ENCODE results near the gene OTOG. TPM values are rescaled to one million over a fixed set of nuclear protein-coding genes. Genes with fewer than 3 reads are reported as not detected.

OTOG gene
- total and polyA plus RNA-seq, 2 donors (not counting 1 experiment from before 2014, with no cell fraction given): not detected

GRCh38 chr11:17590463-17590862 is 43.4 kb downstream of the OTOG start:
- ChIA-PET POLR2A (no interaction called here), CTCF (no interaction called here)
- H3K4me2 ChIP-seq (replicated peaks; ENCODE audit: low read depth, low read length, poor library complexity, severe bottlenecking): no peak overlapping the region
- no peak overlapping the region for H3K4me3 Mint-ChIP-seq
- TF ChIP-seq, protein P1, sequence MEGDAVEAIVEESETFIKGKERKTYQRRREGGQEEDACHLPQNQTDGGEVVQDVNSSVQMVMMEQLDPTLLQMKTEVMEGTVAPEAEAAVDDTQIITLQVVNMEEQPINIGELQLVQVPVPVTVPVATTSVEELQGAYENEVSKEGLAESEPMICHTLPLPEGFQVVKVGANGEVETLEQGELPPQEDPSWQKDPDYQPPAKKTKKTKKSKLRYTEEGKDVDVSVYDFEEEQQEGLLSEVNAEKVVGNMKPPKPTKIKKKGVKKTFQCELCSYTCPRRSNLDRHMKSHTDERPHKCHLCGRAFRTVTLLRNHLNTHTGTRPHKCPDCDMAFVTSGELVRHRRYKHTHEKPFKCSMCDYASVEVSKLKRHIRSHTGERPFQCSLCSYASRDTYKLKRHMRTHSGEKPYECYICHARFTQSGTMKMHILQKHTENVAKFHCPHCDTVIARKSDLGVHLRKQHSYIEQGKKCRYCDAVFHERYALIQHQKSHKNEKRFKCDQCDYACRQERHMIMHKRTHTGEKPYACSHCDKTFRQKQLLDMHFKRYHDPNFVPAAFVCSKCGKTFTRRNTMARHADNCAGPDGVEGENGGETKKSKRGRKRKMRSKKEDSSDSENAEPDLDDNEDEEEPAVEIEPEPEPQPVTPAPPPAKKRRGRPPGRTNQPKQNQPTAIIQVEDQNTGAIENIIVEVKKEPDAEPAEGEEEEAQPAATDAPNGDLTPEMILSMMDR (IDR thresholded peaks at IDR 0.05): no peak
- TF ChIP-seq EZH2 (IDR thresholded peaks at IDR 0.05; ENCODE audit: borderline replicate concordance, insufficient read depth, low read depth, low read length, poor library complexity, severe bottlenecking): no peak
- H3K9me3 Mint-ChIP-seq (ENCODE audit: insufficient read depth): peaks cover 5% of the 10 kb centered on the region
- 96% methylated on average over 7 of the region's 7 CpGs for WGBS (ENCODE audit: insufficient coverage)
- H3K36me3 ChIP-seq (replicated peaks in 1 of 2; ENCODE audit: control extremely low read depth in 1 of 2, control insufficient read depth in 1 of 2, extremely low read depth in 1 of 2, insufficient read depth in 2 of 2, low read length in 1 of 2): no peaks in the 10 kb centered on the region
- intact Hi-C loops (cut with micrococcal nuclease): no loop called here
- H4K20me1 ChIP-seq (ENCODE audit: control insufficient read depth, insufficient read depth, low read length, poor library complexity, severe bottlenecking): no peaks in the 10 kb centered on the region
- H3K79me2 ChIP-seq (ENCODE audit: control insufficient read depth, insufficient read depth, low read length): no peaks in the 10 kb centered on the region
- no peak for DNase-seq
- H3K4me3 ChIP-seq (ENCODE audit: control extremely low read depth in 1 of 5, extremely low read depth in 1 of 5, insufficient read depth in 1 of 5, low read depth in 2 of 5, low read length in 4 of 5): no peak overlapping the region
- H3K4me1 ChIP-seq (ENCODE audit: control insufficient read depth in 2 of 2, insufficient read depth in 2 of 2, low read length in 2 of 2): no peaks in the 10 kb centered on the region
- H3K9ac ChIP-seq (ENCODE audit: low read length): no peak overlapping the region
- H3K9me3 ChIP-seq (ENCODE audit: control extremely low read depth in 1 of 3, control insufficient read depth in 2 of 3, insufficient read depth in 1 of 3, low read length in 2 of 3): peaks cover 0 to 12% (median 0%) of the 10 kb centered on the region in 3 donors
- no peaks in the 10 kb centered on the region for H3K4me1 Mint-ChIP-seq
- H3K27me3 ChIP-seq (replicated peaks in 1 of 4; ENCODE audit: control extremely low read depth in 1 of 4, control insufficient read depth in 3 of 4, insufficient read depth in 4 of 4, low read length in 3 of 4): no peaks in the 10 kb centered on the region
- no peak overlapping the region for H3K27ac ChIP-seq (ENCODE audit: low read length in 2 of 2)
- H3K27me3 Mint-ChIP-seq: peaks cover 5% of the 10 kb centered on the region
- H2AFZ ChIP-seq (ENCODE audit: insufficient read depth, low read depth, low read length, poor library complexity, severe bottlenecking): no peak overlapping the region
- H3K27ac Mint-ChIP-seq: no peak overlapping the region
- no peak for ATAC-seq (ENCODE audit: low read depth)

GRCh38 chr11:17591293-17591692 is 44.2 kb downstream of the OTOG start:
- no peak overlapping the region for H3K4me2 ChIP-seq (replicated peaks; ENCODE audit: low read depth, low read length, poor library complexity, severe bottlenecking)
- no peak for ATAC-seq (ENCODE audit: low read depth)
- ChIA-PET POLR2A (no interaction called here), CTCF (no interaction called here)
- no peak overlapping the region for H3K9ac ChIP-seq (ENCODE audit: low read length)
- no peaks in the 10 kb centered on the region for H3K79me2 ChIP-seq (ENCODE audit: control insufficient read depth, insufficient read depth, low read length)
- no peak overlapping the region for H3K27ac ChIP-seq (ENCODE audit: low read length in 2 of 2)
- no peaks in the 10 kb centered on the region for H3K4me1 ChIP-seq (ENCODE audit: control insufficient read depth in 2 of 2, insufficient read depth in 2 of 2, low read length in 2 of 2)
- no peak overlapping the region for H2AFZ ChIP-seq (ENCODE audit: insufficient read depth, low read depth, low read length, poor library complexity, severe bottlenecking)
- no peaks in the 10 kb centered on the region for H4K20me1 ChIP-seq (ENCODE audit: control insufficient read depth, insufficient read depth, low read length, poor library complexity, severe bottlenecking)
- H3K27me3 ChIP-seq (replicated peaks in 1 of 4; ENCODE audit: control extremely low read depth in 1 of 4, control insufficient read depth in 3 of 4, insufficient read depth in 4 of 4, low read length in 3 of 4): no peaks in the 10 kb centered on the region
- WGBS (ENCODE audit: insufficient coverage): 96% methylated on average over 11 of the region's 11 CpGs
- intact Hi-C loops (cut with micrococcal nuclease): no loop called here
- no peaks in the 10 kb centered on the region for H3K4me1 Mint-ChIP-seq
- peaks cover 5% of the 10 kb centered on the region for H3K9me3 Mint-ChIP-seq (ENCODE audit: insufficient read depth)
- peaks cover 0 to 14% (median 0%) of the 10 kb centered on the region in 3 donors for H3K9me3 ChIP-seq (ENCODE audit: control extremely low read depth in 1 of 3, control insufficient read depth in 2 of 3, insufficient read depth in 1 of 3, low read length in 2 of 3)
- no peak overlapping the region for H3K27ac Mint-ChIP-seq
- TF ChIP-seq EZH2 (IDR thresholded peaks at IDR 0.05; ENCODE audit: borderline replicate concordance, insufficient read depth, low read depth, low read length, poor library complexity, severe bottlenecking): no peak
- TF ChIP-seq, protein P1 (IDR thresholded peaks at IDR 0.05): no peak
- no peak for DNase-seq
- H3K36me3 ChIP-seq (replicated peaks in 1 of 2; ENCODE audit: control extremely low read depth in 1 of 2, control insufficient read depth in 1 of 2, extremely low read depth in 1 of 2, insufficient read depth in 2 of 2, low read length in 1 of 2): no peaks in the 10 kb centered on the region
- H3K27me3 Mint-ChIP-seq: peaks cover 5% of the 10 kb centered on the region
- H3K4me3 Mint-ChIP-seq: no peak overlapping the region
- H3K4me3 ChIP-seq (ENCODE audit: control extremely low read depth in 1 of 5, extremely low read depth in 1 of 5, insufficient read depth in 1 of 5, low read depth in 2 of 5, low read length in 4 of 5): no peak overlapping the region
